ENCODE data around the gene SORCS2. TPM values are rescaled to one million over a fixed set of nuclear protein-coding genes. Genes with fewer than 3 reads are reported as not detected.

The SORCS2 gene
- total RNA-seq, 4 donors from 2014 or later: 2.0 to 7.4 (median 3.6) TPM

GRCh38 chr4:7436256-7436655 is 243.9 kb downstream of the SORCS2 start:
- Histone ChIP-seq H3K4me1 (peaks cover 0 to 11% (median 0%) of the 10 kb centered on the region in 3 donors), H3K9me3 (no peaks in the 10 kb centered on the region), H3K27ac (no peak overlapping the region), H3K36me3 (no peaks in the 10 kb centered on the region), H3K4me3 (no peak overlapping the region), H3K27me3 (no peaks in the 10 kb centered on the region)
- no peak for TF ChIP-seq EP300 (IDR thresholded peaks at IDR 0.05)
- no peak for TF ChIP-seq POLR2A (IDR thresholded peaks at IDR 0.05)
- TF ChIP-seq POLR2AphosphoS5 (IDR thresholded peaks at IDR 0.05): no peak
- TF ChIP-seq CTCF (IDR thresholded peaks at IDR 0.05): no peak
- ATAC-seq: no peak
- 93 to 100% methylated on average over 2 to 5 of the region's 13 CpGs for WGBS, 2 donors (ENCODE audit: low coverage in 1 of 2)

GRCh38 chr4:7439699-7440098 is 247.4 kb downstream of the SORCS2 start:
- no peak overlapping the region for H3K4me3 ChIP-seq
- H3K27me3 ChIP-seq: no peaks in the 10 kb centered on the region
- H3K4me1 ChIP-seq: peaks cover 0 to 7% (median 0%) of the 10 kb centered on the region in 3 donors
- H3K36me3 ChIP-seq: no peaks in the 10 kb centered on the region
- TF ChIP-seq CTCF (IDR thresholded peaks at IDR 0.05) (no peak), EP300 (IDR thresholded peaks at IDR 0.05) (no peak), POLR2A (IDR thresholded peaks at IDR 0.05) (no peak), POLR2AphosphoS5 (IDR thresholded peaks at IDR 0.05) (no peak)
- ATAC-seq: no peak
- H3K9me3 ChIP-seq: no peaks in the 10 kb centered on the region
- no CpG with 5 or more reads among the region's 2 CpGs for WGBS, 2 donors (ENCODE audit: low coverage in 1 of 2)
- H3K27ac ChIP-seq: no peak overlapping the region

GRCh38 chr4:7441201-7441600 is 248.9 kb downstream of the SORCS2 start:
- TF ChIP-seq POLR2A (IDR thresholded peaks at IDR 0.05) (no peak), POLR2AphosphoS5 (IDR thresholded peaks at IDR 0.05) (no peak), EP300 (IDR thresholded peaks at IDR 0.05) (no peak), CTCF (IDR thresholded peaks at IDR 0.05) (no peak)
- H3K9me3 ChIP-seq: no peaks in the 10 kb centered on the region
- 69 to 93% methylated on average over 2 to 3 of the region's 7 CpGs for whole genome bisulfite sequencing, 2 donors (ENCODE audit: low coverage in 1 of 2)
- H3K27me3 ChIP-seq: no peaks in the 10 kb centered on the region
- no peak overlapping the region for H3K27ac ChIP-seq
- H3K36me3 ChIP-seq: no peaks in the 10 kb centered on the region
- ATAC-seq: no peak
- H3K4me1 ChIP-seq: no peaks in the 10 kb centered on the region
- no peak overlapping the region for H3K4me3 ChIP-seq

- Histone ChIP-seq H3K27me3 (no peaks in the 10 kb centered on the region), H3K36me3 (no peaks in the 10 kb centered on the region), H3K4me3 (no peak overlapping the region), H3K27ac (no peak overlapping the region), H3K9me3 (no peaks in the 10 kb centered on the region), H3K4me1 (no peaks in the 10 kb centered on the region)
- TF ChIP-seq CTCF (IDR thresholded peaks at IDR 0.05) (no peak), EP300 (IDR thresholded peaks at IDR 0.05) (no peak), POLR2A (IDR thresholded peaks at IDR 0.05) (no peak), POLR2AphosphoS5 (IDR thresholded peaks at IDR 0.05) (no peak)
- no peak for ATAC-seq
- WGBS, 2 donors (ENCODE audit: low coverage in 1 of 2): 77 to 87% methylated on average over 7 to 10 of the region's 15 CpGs
Measured at GRCh38 chr4:7442574-7443162, 250.3 kb downstream of the SORCS2 start.

- WGBS, 2 donors (ENCODE audit: low coverage in 1 of 2): 88 to 96% methylated on average over 1 to 3 of the region's 3 CpGs
- H3K4me3 ChIP-seq: no peak overlapping the region
Measured at GRCh38 chr4:7444314-7444713, 252.0 kb downstream of the SORCS2 start.

More at GRCh38 chr4:7444314-7444713, 252.0 kb downstream of the SORCS2 start:
- Histone ChIP-seq H3K9me3 (no peaks in the 10 kb centered on the region), H3K36me3 (no peaks in the 10 kb centered on the region), H3K27ac (no peak overlapping the region), H3K27me3 (no peaks in the 10 kb centered on the region), H3K4me1 (no peaks in the 10 kb centered on the region)
- no peak for ATAC-seq
- TF ChIP-seq POLR2AphosphoS5 (IDR thresholded peaks at IDR 0.05) (no peak), POLR2A (IDR thresholded peaks at IDR 0.05) (no peak), EP300 (IDR thresholded peaks at IDR 0.05) (no peak), CTCF (IDR thresholded peaks at IDR 0.05) (no peak)
